ENCODE measurements around the gene ZFPM1.
A peak's percentile ranks its signal among the peaks of the same experiment; 100 is the strongest.

ZFPM1 gene

GRCh38 chr16:88442383-88442726 lies 10.7 kb upstream of the ZFPM1 start:
- no peak for TF ChIP-seq CTCF (conservative IDR thresholded peaks at IDR 0.05; ENCODE audit: control insufficient read depth, insufficient read depth, low read depth, low read length)
- no peak for DNase-seq (ENCODE audit: low read depth)
- H3K4me3 ChIP-seq (ENCODE audit: control insufficient read depth, low read depth, low read length), result no peak overlapping the region

- TF ChIP-seq CTCF (conservative IDR thresholded peaks at IDR 0.05; ENCODE audit: control insufficient read depth, insufficient read depth, low read depth, low read length), result peak; percentile 64
- DNase-seq (ENCODE audit: low read depth), result peak; percentile 60
- H3K4me3 ChIP-seq (ENCODE audit: control insufficient read depth, low read depth, low read length), result no peak overlapping the region
Measured at GRCh38 chr16:88442727-88443576, 10.1 kb upstream of the ZFPM1 start.

GRCh38 chr16:88444826-88445582 lies 8.1 kb upstream of the ZFPM1 start:
- no peak overlapping the region for H3K4me3 ChIP-seq (ENCODE audit: control insufficient read depth, low read depth, low read length)
- no peak for DNase-seq (ENCODE audit: low read depth)
- TF ChIP-seq CTCF (conservative IDR thresholded peaks at IDR 0.05; ENCODE audit: control insufficient read depth, insufficient read depth, low read depth, low read length), result no peak

GRCh38 chr16:88445583-88445960 lies 7.5 kb upstream of the ZFPM1 start:
- TF ChIP-seq CTCF (conservative IDR thresholded peaks at IDR 0.05; ENCODE audit: control insufficient read depth, insufficient read depth, low read depth, low read length), result no peak
- DNase-seq (ENCODE audit: low read depth), result no peak
- no peak overlapping the region for H3K4me3 ChIP-seq (ENCODE audit: control insufficient read depth, low read depth, low read length)

- no peak for DNase-seq (ENCODE audit: low read depth)
- H3K4me3 ChIP-seq (ENCODE audit: control insufficient read depth, low read depth, low read length), result no peak overlapping the region
- no peak for TF ChIP-seq CTCF (conservative IDR thresholded peaks at IDR 0.05; ENCODE audit: control insufficient read depth, insufficient read depth, low read depth, low read length)
Measured at GRCh38 chr16:88446061-88446460, 7.0 kb upstream of the ZFPM1 start.

- TF ChIP-seq CTCF (conservative IDR thresholded peaks at IDR 0.05; ENCODE audit: control insufficient read depth, insufficient read depth, low read depth, low read length), result no peak
- no peak for DNase-seq (ENCODE audit: low read depth)
- no peak overlapping the region for H3K4me3 ChIP-seq (ENCODE audit: control insufficient read depth, low read depth, low read length)
Measured at GRCh38 chr16:88446736-88447135, 6.3 kb upstream of the ZFPM1 start.

Measured in fibroblast of mammary gland (primary cell).